ENCODE data around the gene TIMM8B.
A peak's percentile ranks its signal among the peaks of the same experiment; 100 is the strongest.

The TIMM8B gene

GRCh38 chr11:112042161-112042960, 44.2 kb downstream of the TIMM8B start:
- DNase-seq (ENCODE audit: low spot score): peak; percentile 18
- POLR2A ChIA-PET (ENCODE audit: low non-redundant PET): no interaction called here
- CTCF ChIA-PET: interaction anchor here (0.6 to 0.8 kb wide), 3 partner anchors 109 to 343 kb away, joined by 3 to 4 read pairs (median 3); no protein-coding TSS in a partner anchor
- H3K27ac ChIP-seq: no peak overlapping the region
- TF ChIP-seq CTCF (conservative IDR thresholded peaks at IDR 0.05; ENCODE audit: low read depth): no peak

- TF ChIP-seq CTCF (conservative IDR thresholded peaks at IDR 0.05; ENCODE audit: low read depth): no peak
- no peak for DNase-seq (ENCODE audit: low spot score)
- CTCF ChIA-PET: no interaction called here
- no peak overlapping the region for H3K27ac ChIP-seq
- POLR2A ChIA-PET (ENCODE audit: low non-redundant PET): no interaction called here
Measured at GRCh38 chr11:112037527-112037926, 49.0 kb downstream of the TIMM8B start.
